Tibial nerve (tissue), 3 donors: Measurements from ENCODE around the gene LMF1.

Experiments used
- POLR2A ChIP-seq, 2 donors: fragments of 450-650 bp; IDR thresholded peaks; one replicate each; pipeline ENCODE4 v1.6.1; 2017; ENCODE audit warnings: antibody characterized with exemption in 2 of 2, mild to moderate bottlenecking in 2 of 2, moderate library complexity in 2 of 2
- TF ChIP-seq, protein P1 (sequence below), 5 experiments: fragments of 200-600 bp in 3 of 5; fragments of 450-650 bp in 2 of 5; sonication (generic) in 3 of 5; IDR thresholded peaks; one replicate each; pipeline ENCODE4 v1.5.1; 2016 to 2019; ENCODE audit warnings: antibody characterized with exemption in 5 of 5, mild to moderate bottlenecking in 3 of 5, moderate library complexity in 2 of 5

DNA sequence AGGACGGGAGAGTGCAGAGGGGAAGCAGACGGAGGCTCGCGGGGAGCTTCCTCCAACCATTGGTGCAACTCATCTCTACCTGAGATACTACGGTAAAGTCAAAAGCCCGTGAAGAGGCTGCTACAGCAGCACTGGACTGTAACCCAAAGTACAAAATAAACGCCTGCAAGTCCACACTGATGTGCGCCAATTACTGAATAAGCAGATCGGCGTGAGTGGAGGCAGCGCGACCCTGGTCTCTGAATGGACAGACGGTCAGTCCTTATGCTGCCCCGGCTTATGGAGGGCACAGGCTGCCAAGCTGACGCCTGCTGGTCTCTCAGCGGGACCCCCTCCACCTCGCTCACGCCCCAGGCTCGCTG lies 58.5 kb downstream of the LMF1 start:
- no peak for TF ChIP-seq POLR2A (IDR thresholded peaks at IDR 0.05)
- TF ChIP-seq, protein P1, sequence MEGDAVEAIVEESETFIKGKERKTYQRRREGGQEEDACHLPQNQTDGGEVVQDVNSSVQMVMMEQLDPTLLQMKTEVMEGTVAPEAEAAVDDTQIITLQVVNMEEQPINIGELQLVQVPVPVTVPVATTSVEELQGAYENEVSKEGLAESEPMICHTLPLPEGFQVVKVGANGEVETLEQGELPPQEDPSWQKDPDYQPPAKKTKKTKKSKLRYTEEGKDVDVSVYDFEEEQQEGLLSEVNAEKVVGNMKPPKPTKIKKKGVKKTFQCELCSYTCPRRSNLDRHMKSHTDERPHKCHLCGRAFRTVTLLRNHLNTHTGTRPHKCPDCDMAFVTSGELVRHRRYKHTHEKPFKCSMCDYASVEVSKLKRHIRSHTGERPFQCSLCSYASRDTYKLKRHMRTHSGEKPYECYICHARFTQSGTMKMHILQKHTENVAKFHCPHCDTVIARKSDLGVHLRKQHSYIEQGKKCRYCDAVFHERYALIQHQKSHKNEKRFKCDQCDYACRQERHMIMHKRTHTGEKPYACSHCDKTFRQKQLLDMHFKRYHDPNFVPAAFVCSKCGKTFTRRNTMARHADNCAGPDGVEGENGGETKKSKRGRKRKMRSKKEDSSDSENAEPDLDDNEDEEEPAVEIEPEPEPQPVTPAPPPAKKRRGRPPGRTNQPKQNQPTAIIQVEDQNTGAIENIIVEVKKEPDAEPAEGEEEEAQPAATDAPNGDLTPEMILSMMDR (IDR thresholded peaks at IDR 0.05), result no peak
